ENCODE results near the gene NOTCH4. TPM values are rescaled to one million over a fixed set of nuclear protein-coding genes. Genes with fewer than 3 reads are reported as not detected.

The NOTCH4 gene
- total and polyA plus RNA-seq, 9 of the 15 experiments (the other 6 are each of a cell fraction or from before 2014, with no cell fraction given): 0.24 to 4.3 (median 1.7) TPM

DNA sequence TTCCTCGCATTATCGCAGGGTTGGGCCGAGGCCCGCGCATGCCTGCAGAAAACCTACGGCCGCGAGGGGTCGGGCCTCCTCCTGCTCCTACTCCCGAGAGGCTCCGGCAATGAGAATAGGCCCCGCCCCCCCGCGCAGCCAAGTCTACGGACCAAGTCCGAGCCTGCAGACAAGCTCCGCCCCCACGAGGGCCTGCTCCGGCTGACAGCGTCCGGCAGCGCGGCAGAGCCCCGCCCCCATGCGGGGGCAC is 28.3 kb downstream of the NOTCH4 start (continued):
- TF ChIP-seq ETV5 (CRISPR knock-in tag; IDR thresholded peaks at IDR 0.05; ENCODE audit: low read depth) (no peak), STAG1 (CRISPR knock-in tag; IDR thresholded peaks at IDR 0.05; ENCODE audit: borderline replicate concordance) (no peak), MYC (IDR thresholded peaks at IDR 0.05; ENCODE audit: low read depth, low read length) (no peak), MYC (CRISPR knock-in tag; IDR thresholded peaks at IDR 0.05; ENCODE audit: borderline replicate concordance, low read depth) (no peak), CBFB (CRISPR knock-in tag; IDR thresholded peaks at IDR 0.05) (no peak), PKNOX1 (IDR thresholded peaks at IDR 0.05) (no peak), ZZZ3 (IDR thresholded peaks at IDR 0.05) (no peak), ZKSCAN3 (CRISPR knock-in tag; IDR thresholded peaks at IDR 0.05) (no peak), BDP1 (IDR thresholded peaks at IDR 0.05; ENCODE audit: insufficient read depth, insufficient read length) (no peak), ZFX (CRISPR knock-in tag; IDR thresholded peaks at IDR 0.05) (no peak), SETDB1 (IDR thresholded peaks at IDR 0.05; ENCODE audit: low read length) (peak; percentile 99), CGGBP1 (CRISPR knock-in tag; IDR thresholded peaks at IDR 0.05) (no peak), SLC30A9 (CRISPR knock-in tag; IDR thresholded peaks at IDR 0.05) (no peak), ETV6 (IDR thresholded peaks at IDR 0.05; ENCODE audit: borderline replicate concordance in 1 of 2, low read depth in 2 of 2, low read length in 1 of 2) (no peak), ETV6 (CRISPR knock-in tag; IDR thresholded peaks at IDR 0.05; ENCODE audit: borderline replicate concordance) (no peak), DACH1 (IDR thresholded peaks at IDR 0.05; ENCODE audit: partially characterized antibody) (no peak), RFX5 (IDR thresholded peaks at IDR 0.05; ENCODE audit: low read depth, low read length) (0 out of 2 replicates have a peak, but pooled peaks have one; percentile 17), U2AF2 (optimal IDR thresholded peaks at IDR 0.05; ENCODE audit: low read depth, low read length) (no peak), GABPB2 (CRISPR knock-in tag; conservative IDR thresholded peaks at IDR 0.05) (no peak), SREBF2 (CRISPR knock-in tag; IDR thresholded peaks at IDR 0.05) (no peak), ZNF24 (IDR thresholded peaks at IDR 0.05) (no peak), BRCA1 (IDR thresholded peaks at IDR 0.05) (no peak), BRCA1 (CRISPR knock-in tag; IDR thresholded peaks at IDR 0.05) (no peak), KLF6 (CRISPR knock-in tag; IDR thresholded peaks at IDR 0.05; ENCODE audit: borderline replicate concordance) (no peak), KLF13 (tag; IDR thresholded peaks at IDR 0.05; ENCODE audit: borderline replicate concordance, low read depth) (peak; percentile 66; the same call in 1 of the 2 replicates), EWSR1 (IDR thresholded peaks at IDR 0.05; ENCODE audit: borderline replicate concordance, low read depth, partially characterized antibody) (no peak)
- TF ChIP-seq, protein P1, sequence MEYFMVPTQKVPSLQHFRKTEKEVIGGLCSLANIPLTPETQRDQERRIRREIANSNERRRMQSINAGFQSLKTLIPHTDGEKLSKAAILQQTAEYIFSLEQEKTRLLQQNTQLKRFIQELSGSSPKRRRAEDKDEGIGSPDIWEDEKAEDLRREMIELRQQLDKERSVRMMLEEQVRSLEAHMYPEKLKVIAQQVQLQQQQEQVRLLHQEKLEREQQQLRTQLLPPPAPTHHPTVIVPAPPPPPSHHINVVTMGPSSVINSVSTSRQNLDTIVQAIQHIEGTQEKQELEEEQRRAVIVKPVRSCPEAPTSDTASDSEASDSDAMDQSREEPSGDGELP (CRISPR knock-in tag; IDR thresholded peaks at IDR 0.05; ENCODE audit: borderline replicate concordance): peak; percentile 94
- TF ChIP-seq, protein P2, sequence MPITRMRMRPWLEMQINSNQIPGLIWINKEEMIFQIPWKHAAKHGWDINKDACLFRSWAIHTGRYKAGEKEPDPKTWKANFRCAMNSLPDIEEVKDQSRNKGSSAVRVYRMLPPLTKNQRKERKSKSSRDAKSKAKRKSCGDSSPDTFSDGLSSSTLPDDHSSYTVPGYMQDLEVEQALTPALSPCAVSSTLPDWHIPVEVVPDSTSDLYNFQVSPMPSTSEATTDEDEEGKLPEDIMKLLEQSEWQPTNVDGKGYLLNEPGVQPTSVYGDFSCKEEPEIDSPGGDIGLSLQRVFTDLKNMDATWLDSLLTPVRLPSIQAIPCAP (CRISPR knock-in tag; IDR thresholded peaks at IDR 0.05; ENCODE audit: borderline replicate concordance): no peak
- TF ChIP-seq, protein P3, sequence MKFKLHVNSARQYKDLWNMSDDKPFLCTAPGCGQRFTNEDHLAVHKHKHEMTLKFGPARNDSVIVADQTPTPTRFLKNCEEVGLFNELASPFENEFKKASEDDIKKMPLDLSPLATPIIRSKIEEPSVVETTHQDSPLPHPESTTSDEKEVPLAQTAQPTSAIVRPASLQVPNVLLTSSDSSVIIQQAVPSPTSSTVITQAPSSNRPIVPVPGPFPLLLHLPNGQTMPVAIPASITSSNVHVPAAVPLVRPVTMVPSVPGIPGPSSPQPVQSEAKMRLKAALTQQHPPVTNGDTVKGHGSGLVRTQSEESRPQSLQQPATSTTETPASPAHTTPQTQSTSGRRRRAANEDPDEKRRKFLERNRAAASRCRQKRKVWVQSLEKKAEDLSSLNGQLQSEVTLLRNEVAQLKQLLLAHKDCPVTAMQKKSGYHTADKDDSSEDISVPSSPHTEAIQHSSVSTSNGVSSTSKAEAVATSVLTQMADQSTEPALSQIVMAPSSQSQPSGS (CRISPR knock-in tag; IDR thresholded peaks at IDR 0.05): no peak

All from K562 (cell line).